ENCODE results near the gene PTGR3.

Gene PTGR3

GRCh38 chr18:75235896-75236295 lies 27.0 kb upstream of the PTGR3 start:
- Histone ChIP-seq H3K9me3 (ENCODE audit: control insufficient read depth, insufficient read depth, low read length) (no peaks in the 10 kb centered on the region), H3K36me3 (ENCODE audit: control insufficient read depth, insufficient read depth, low read length) (no peaks in the 10 kb centered on the region), H3K4me1 (ENCODE audit: control insufficient read depth, insufficient read depth, low read length) (no peaks in the 10 kb centered on the region), H3K27me3 (ENCODE audit: control insufficient read depth, insufficient read depth, low read length) (no peaks in the 10 kb centered on the region), H3K4me3 (ENCODE audit: low read length) (no peak overlapping the region), H3K27ac (ENCODE audit: low read length) (no peak overlapping the region)
- WGBS (ENCODE audit: insufficient coverage, insufficient read length) = 100% methylated on average over 4 of the region's 13 CpGs
- no peak for DNase-seq (ENCODE audit: low read depth, low spot score)

DNA sequence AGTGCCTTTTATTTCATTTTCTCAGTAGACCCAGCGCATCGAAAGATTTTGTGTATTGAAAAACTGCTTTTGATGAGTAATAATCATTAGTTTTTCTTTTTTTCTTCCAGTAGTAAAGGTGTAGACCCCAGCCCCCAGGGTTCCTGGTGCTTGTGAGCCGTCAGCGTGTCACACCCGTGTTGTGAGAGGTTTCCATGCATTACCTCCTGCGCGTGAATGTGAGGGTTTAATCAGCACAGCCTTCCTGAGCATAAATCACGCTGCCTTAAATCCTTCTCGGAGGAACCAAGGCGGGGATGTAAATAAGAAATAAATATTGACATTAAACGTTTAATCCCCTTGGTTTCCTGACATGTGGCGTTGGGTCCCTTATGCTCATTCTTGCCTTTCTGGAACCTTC lies 26.0 kb upstream of the PTGR3 start:
- Histone ChIP-seq H3K4me1 (ENCODE audit: control insufficient read depth, insufficient read depth, low read length) (no peaks in the 10 kb centered on the region), H3K9me3 (ENCODE audit: control insufficient read depth, insufficient read depth, low read length) (no peaks in the 10 kb centered on the region), H3K27me3 (ENCODE audit: control insufficient read depth, insufficient read depth, low read length) (no peaks in the 10 kb centered on the region), H3K4me3 (ENCODE audit: low read length) (no peak overlapping the region), H3K36me3 (ENCODE audit: control insufficient read depth, insufficient read depth, low read length) (no peaks in the 10 kb centered on the region), H3K27ac (ENCODE audit: low read length) (no peak overlapping the region)
- no peak for DNase-seq (ENCODE audit: low read depth, low spot score)
- no CpG with 5 or more reads among the region's 12 CpGs for WGBS (ENCODE audit: insufficient coverage, insufficient read length)

GRCh38 chr18:75231053-75231406 lies 22.1 kb upstream of the PTGR3 start:
- WGBS (ENCODE audit: insufficient coverage, insufficient read length) = no CpG with 5 or more reads among the region's 5 CpGs
- no peak for DNase-seq (ENCODE audit: low read depth, low spot score)
- H3K4me3 ChIP-seq (ENCODE audit: low read length) = no peak overlapping the region
- H3K4me1 ChIP-seq (ENCODE audit: control insufficient read depth, insufficient read depth, low read length) = no peaks in the 10 kb centered on the region
- H3K27ac ChIP-seq (ENCODE audit: low read length) = no peak overlapping the region
- no peaks in the 10 kb centered on the region for H3K27me3 ChIP-seq (ENCODE audit: control insufficient read depth, insufficient read depth, low read length)
- H3K36me3 ChIP-seq (ENCODE audit: control insufficient read depth, insufficient read depth, low read length) = no peaks in the 10 kb centered on the region
- H3K9me3 ChIP-seq (ENCODE audit: control insufficient read depth, insufficient read depth, low read length) = no peaks in the 10 kb centered on the region

- Histone ChIP-seq H3K9me3 (ENCODE audit: control insufficient read depth, insufficient read depth, low read length) (no peaks in the 10 kb centered on the region), H3K4me3 (ENCODE audit: low read length) (no peak overlapping the region), H3K27me3 (ENCODE audit: control insufficient read depth, insufficient read depth, low read length) (no peaks in the 10 kb centered on the region), H3K36me3 (ENCODE audit: control insufficient read depth, insufficient read depth, low read length) (no peaks in the 10 kb centered on the region), H3K4me1 (ENCODE audit: control insufficient read depth, insufficient read depth, low read length) (no peaks in the 10 kb centered on the region), H3K27ac (ENCODE audit: low read length) (no peak overlapping the region)
- WGBS (ENCODE audit: insufficient coverage, insufficient read length) = no CpG with 5 or more reads among the region's 17 CpGs
- no peak for DNase-seq (ENCODE audit: low read depth, low spot score)
Measured at GRCh38 chr18:75230163-75231052, 21.5 kb upstream of the PTGR3 start.

DNA sequence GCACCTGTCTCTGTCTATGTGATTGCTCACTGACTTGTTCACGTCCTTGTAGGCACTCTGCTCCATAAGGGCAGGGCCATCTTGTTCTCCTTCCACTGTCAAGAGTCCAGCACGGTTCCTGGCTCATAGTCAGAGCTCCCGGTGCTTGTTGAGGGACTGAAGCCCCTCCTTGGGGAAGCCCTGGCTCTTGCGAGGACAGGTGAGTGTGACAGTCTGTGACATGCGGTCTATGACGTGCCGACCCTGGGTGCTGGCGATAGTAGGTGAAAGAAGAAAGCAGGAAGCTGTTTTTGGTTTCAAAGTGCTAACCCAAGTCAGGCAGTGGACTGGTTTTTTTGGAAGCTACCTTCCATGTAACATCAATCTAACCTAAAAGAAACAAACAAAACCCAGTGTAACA lies 20.5 kb upstream of the PTGR3 start:
- Histone ChIP-seq H3K9me3 (ENCODE audit: control insufficient read depth, insufficient read depth, low read length) (no peaks in the 10 kb centered on the region), H3K36me3 (ENCODE audit: control insufficient read depth, insufficient read depth, low read length) (no peaks in the 10 kb centered on the region), H3K27ac (ENCODE audit: low read length) (no peak overlapping the region), H3K4me1 (ENCODE audit: control insufficient read depth, insufficient read depth, low read length) (no peaks in the 10 kb centered on the region), H3K4me3 (ENCODE audit: low read length) (no peak overlapping the region), H3K27me3 (ENCODE audit: control insufficient read depth, insufficient read depth, low read length) (no peaks in the 10 kb centered on the region)
- no peak for DNase-seq (ENCODE audit: low read depth, low spot score)
- no CpG with 5 or more reads among the region's 8 CpGs for WGBS (ENCODE audit: insufficient coverage, insufficient read length)

- H3K4me3 ChIP-seq (ENCODE audit: low read length) = no peak overlapping the region
- no peak for DNase-seq (ENCODE audit: low read depth, low spot score)
- H3K36me3 ChIP-seq (ENCODE audit: control insufficient read depth, insufficient read depth, low read length) = no peaks in the 10 kb centered on the region
- no peaks in the 10 kb centered on the region for H3K4me1 ChIP-seq (ENCODE audit: control insufficient read depth, insufficient read depth, low read length)
- no peaks in the 10 kb centered on the region for H3K27me3 ChIP-seq (ENCODE audit: control insufficient read depth, insufficient read depth, low read length)
- WGBS (ENCODE audit: insufficient coverage, insufficient read length) = no CpG with 5 or more reads among the region's 9 CpGs
- no peaks in the 10 kb centered on the region for H3K9me3 ChIP-seq (ENCODE audit: control insufficient read depth, insufficient read depth, low read length)
- no peak overlapping the region for H3K27ac ChIP-seq (ENCODE audit: low read length)
Measured at GRCh38 chr18:75228967-75229366, 20.0 kb upstream of the PTGR3 start.

GRCh38 chr18:75227535-75228296 lies 18.8 kb upstream of the PTGR3 start:
- no peaks in the 10 kb centered on the region for H3K9me3 ChIP-seq (ENCODE audit: control insufficient read depth, insufficient read depth, low read length)
- no peak overlapping the region for H3K27ac ChIP-seq (ENCODE audit: low read length)
- no peaks in the 10 kb centered on the region for H3K4me1 ChIP-seq (ENCODE audit: control insufficient read depth, insufficient read depth, low read length)
- DNase-seq (ENCODE audit: low read depth, low spot score) = no peak
- WGBS (ENCODE audit: insufficient coverage, insufficient read length) = no CpG with 5 or more reads among the region's 11 CpGs
- H3K36me3 ChIP-seq (ENCODE audit: control insufficient read depth, insufficient read depth, low read length) = no peaks in the 10 kb centered on the region
- H3K27me3 ChIP-seq (ENCODE audit: control insufficient read depth, insufficient read depth, low read length) = no peaks in the 10 kb centered on the region
- no peak overlapping the region for H3K4me3 ChIP-seq (ENCODE audit: low read length)

DNA sequence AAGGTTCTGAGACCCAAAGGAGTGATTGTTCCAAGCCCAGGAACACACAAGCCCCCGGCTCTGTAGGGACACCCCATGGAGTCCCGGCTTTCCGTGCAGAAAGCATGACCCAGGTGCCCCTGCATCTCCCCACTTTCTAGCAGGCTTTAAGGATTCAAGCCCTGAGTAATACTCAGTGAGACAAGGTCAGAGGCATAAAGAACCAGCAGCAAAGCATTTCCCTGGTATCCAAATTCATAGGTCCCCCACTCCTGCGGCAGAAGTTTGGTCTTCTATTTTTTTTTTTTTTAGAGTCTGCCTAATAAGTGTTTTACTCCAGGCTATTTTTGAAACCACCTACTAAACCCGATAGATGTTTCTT lies 18.0 kb upstream of the PTGR3 start:
- no peak overlapping the region for H3K4me3 ChIP-seq (ENCODE audit: low read length)
- WGBS (ENCODE audit: insufficient coverage, insufficient read length) = no CpG with 5 or more reads among the region's 5 CpGs

GRCh38 chr18:75226286-75226955 lies 17.5 kb upstream of the PTGR3 start:
- Histone ChIP-seq H3K9me3 (ENCODE audit: control insufficient read depth, insufficient read depth, low read length) (no peaks in the 10 kb centered on the region), H3K4me3 (ENCODE audit: low read length) (no peak overlapping the region), H3K27ac (ENCODE audit: low read length) (no peak overlapping the region), H3K27me3 (ENCODE audit: control insufficient read depth, insufficient read depth, low read length) (no peaks in the 10 kb centered on the region), H3K4me1 (ENCODE audit: control insufficient read depth, insufficient read depth, low read length) (no peaks in the 10 kb centered on the region), H3K36me3 (ENCODE audit: control insufficient read depth, insufficient read depth, low read length) (no peaks in the 10 kb centered on the region)
- WGBS (ENCODE audit: insufficient coverage, insufficient read length) = no CpG with 5 or more reads among the region's 11 CpGs
- no peak for DNase-seq (ENCODE audit: low read depth, low spot score)

More for the DNA sequence above, 18.0 kb upstream of the PTGR3 start:
- Histone ChIP-seq H3K27ac (ENCODE audit: low read length) (no peak overlapping the region), H3K9me3 (ENCODE audit: control insufficient read depth, insufficient read depth, low read length) (no peaks in the 10 kb centered on the region), H3K4me1 (ENCODE audit: control insufficient read depth, insufficient read depth, low read length) (no peaks in the 10 kb centered on the region), H3K36me3 (ENCODE audit: control insufficient read depth, insufficient read depth, low read length) (no peaks in the 10 kb centered on the region), H3K27me3 (ENCODE audit: control insufficient read depth, insufficient read depth, low read length) (no peaks in the 10 kb centered on the region)
- DNase-seq (ENCODE audit: low read depth, low spot score) = no peak

- DNase-seq (ENCODE audit: low read depth, low spot score) = no peak
- no peaks in the 10 kb centered on the region for H3K36me3 ChIP-seq (ENCODE audit: control insufficient read depth, insufficient read depth, low read length)
- H3K27me3 ChIP-seq (ENCODE audit: control insufficient read depth, insufficient read depth, low read length) = no peaks in the 10 kb centered on the region
- no peaks in the 10 kb centered on the region for H3K9me3 ChIP-seq (ENCODE audit: control insufficient read depth, insufficient read depth, low read length)
- H3K4me1 ChIP-seq (ENCODE audit: control insufficient read depth, insufficient read depth, low read length) = no peaks in the 10 kb centered on the region
- H3K27ac ChIP-seq (ENCODE audit: low read length) = no peak overlapping the region
- no CpG with 5 or more reads among the region's 9 CpGs for WGBS (ENCODE audit: insufficient coverage, insufficient read length)
- H3K4me3 ChIP-seq (ENCODE audit: low read length) = no peak overlapping the region
Measured at GRCh38 chr18:75223687-75224347, 14.9 kb upstream of the PTGR3 start.

All from iPS DF 6.9 (cell line).